ENCODE results near the gene CACNG4. TPM values are rescaled to one million over a fixed set of nuclear protein-coding genes. Genes with fewer than 3 reads are reported as not detected.

Gene CACNG4
- total and polyA plus RNA-seq, 9 of the 15 experiments (the other 6 are each of a cell fraction or from before 2014, with no cell fraction given): 0.07 TPM; not detected in 8

DNA sequence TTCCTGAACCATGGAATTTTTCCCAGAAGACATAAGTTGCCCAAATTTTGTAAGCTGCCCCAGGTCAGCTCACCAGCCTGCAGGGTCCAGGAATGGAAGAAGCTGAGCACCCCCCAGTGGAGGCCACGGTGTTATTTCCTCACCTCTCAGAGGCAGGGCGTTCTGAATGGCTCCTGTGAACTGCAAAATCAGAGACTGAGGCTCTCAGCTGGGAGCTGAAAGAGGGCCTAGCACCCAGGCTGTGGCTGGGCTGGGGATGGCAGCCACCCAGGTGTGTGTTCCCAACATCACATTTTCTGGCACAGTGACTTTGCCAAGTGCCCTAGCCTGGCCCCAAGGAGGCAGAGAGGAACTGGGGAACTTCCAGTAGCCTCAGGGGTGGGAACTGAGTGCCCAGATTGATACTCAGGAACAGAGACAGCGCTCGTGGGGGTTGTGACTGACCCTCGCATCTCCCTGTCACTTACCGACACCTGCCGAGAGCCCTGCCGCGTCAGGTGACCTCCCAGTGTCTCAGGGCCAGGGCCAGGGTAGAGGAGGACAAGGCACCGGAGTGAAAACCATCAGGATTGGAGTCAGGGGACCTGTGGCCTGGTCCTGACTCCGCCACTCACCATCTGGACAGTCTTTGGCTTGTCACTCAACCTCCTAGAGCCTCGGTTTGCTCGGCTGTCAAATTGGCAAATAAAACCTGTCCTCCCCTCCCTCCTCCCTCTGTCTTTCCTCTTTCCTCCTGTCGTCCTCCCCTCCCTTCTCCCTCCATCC is 11.3 kb downstream of the CACNG4 start (continued):
- no peak for TF ChIP-seq ZNF436 (CRISPR knock-in tag; IDR thresholded peaks at IDR 0.05)
- TF ChIP-seq HDAC8 (tag; IDR thresholded peaks at IDR 0.05): no peak
- TF ChIP-seq, protein P1, sequence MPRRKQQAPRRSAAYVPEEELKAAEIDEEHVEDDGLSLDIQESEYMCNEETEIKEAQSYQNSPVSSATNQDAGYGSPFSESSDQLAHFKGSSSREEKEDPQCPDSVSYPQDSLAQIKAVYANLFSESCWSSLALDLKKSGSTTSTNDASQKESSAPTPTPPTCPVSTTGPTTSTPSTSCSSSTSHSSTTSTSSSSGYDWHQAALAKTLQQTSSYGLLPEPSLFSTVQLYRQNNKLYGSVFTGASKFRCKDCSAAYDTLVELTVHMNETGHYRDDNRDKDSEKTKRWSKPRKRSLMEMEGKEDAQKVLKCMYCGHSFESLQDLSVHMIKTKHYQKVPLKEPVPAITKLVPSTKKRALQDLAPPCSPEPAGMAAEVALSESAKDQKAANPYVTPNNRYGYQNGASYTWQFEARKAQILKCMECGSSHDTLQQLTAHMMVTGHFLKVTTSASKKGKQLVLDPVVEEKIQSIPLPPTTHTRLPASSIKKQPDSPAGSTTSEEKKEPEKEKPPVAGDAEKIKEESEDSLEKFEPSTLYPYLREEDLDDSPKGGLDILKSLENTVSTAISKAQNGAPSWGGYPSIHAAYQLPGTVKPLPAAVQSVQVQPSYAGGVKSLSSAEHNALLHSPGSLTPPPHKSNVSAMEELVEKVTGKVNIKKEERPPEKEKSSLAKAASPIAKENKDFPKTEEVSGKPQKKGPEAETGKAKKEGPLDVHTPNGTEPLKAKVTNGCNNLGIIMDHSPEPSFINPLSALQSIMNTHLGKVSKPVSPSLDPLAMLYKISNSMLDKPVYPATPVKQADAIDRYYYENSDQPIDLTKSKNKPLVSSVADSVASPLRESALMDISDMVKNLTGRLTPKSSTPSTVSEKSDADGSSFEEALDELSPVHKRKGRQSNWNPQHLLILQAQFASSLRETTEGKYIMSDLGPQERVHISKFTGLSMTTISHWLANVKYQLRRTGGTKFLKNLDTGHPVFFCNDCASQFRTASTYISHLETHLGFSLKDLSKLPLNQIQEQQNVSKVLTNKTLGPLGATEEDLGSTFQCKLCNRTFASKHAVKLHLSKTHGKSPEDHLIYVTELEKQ (CRISPR knock-in tag; IDR thresholded peaks at IDR 0.05): no peak
- no peak for TF ChIP-seq SETDB1 (IDR thresholded peaks at IDR 0.05; ENCODE audit: low read length)
- TF ChIP-seq SMARCC2 (IDR thresholded peaks at IDR 0.05; ENCODE audit: low read depth): no peak
- TF ChIP-seq, protein P2, sequence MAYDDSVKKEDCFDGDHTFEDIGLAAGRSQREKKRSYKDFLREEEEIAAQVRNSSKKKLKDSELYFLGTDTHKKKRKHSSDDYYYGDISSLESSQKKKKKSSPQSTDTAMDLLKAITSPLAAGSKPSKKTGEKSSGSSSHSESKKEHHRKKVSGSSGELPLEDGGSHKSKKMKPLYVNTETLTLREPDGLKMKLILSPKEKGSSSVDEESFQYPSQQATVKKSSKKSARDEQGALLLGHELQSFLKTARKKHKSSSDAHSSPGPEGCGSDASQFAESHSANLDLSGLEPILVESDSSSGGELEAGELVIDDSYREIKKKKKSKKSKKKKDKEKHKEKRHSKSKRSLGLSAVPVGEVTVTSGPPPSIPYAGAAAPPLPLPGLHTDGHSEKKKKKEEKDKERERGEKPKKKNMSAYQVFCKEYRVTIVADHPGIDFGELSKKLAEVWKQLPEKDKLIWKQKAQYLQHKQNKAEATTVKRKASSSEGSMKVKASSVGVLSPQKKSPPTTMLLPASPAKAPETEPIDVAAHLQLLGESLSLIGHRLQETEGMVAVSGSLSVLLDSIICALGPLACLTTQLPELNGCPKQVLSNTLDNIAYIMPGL (CRISPR knock-in tag; IDR thresholded peaks at IDR 0.05): no peak
- TF ChIP-seq, protein P3, sequence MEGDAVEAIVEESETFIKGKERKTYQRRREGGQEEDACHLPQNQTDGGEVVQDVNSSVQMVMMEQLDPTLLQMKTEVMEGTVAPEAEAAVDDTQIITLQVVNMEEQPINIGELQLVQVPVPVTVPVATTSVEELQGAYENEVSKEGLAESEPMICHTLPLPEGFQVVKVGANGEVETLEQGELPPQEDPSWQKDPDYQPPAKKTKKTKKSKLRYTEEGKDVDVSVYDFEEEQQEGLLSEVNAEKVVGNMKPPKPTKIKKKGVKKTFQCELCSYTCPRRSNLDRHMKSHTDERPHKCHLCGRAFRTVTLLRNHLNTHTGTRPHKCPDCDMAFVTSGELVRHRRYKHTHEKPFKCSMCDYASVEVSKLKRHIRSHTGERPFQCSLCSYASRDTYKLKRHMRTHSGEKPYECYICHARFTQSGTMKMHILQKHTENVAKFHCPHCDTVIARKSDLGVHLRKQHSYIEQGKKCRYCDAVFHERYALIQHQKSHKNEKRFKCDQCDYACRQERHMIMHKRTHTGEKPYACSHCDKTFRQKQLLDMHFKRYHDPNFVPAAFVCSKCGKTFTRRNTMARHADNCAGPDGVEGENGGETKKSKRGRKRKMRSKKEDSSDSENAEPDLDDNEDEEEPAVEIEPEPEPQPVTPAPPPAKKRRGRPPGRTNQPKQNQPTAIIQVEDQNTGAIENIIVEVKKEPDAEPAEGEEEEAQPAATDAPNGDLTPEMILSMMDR (IDR thresholded peaks at IDR 0.05 in 2 of 3, conservative IDR thresholded peaks at IDR 0.05 in 1 of 3; ENCODE audit: insufficient read depth in 2 of 3, low read depth in 1 of 3, low read length in 3 of 3): peak; percentile 39 to 44 (median 41); a peak in 5 of 6 replicates
- TF ChIP-seq POLR3G (IDR thresholded peaks at IDR 0.05; ENCODE audit: extremely low read depth, insufficient read length, insufficient replicate concordance): no peak
- TF ChIP-seq ZC3H8 (IDR thresholded peaks at IDR 0.05): no peak
- no peak for TF ChIP-seq NR2F6 (CRISPR knock-in tag; IDR thresholded peaks at IDR 0.05)

All from K562 (cell line).